Esophagus squamous epithelium (tissue), 4 donors: ENCODE measurements around the gene NAB1.

ENCODE experiments used
- POLR2A ChIP-seq, 4 donors: fragments of 450-650 bp; IDR thresholded peaks; one replicate each; pipeline ENCODE4 v1.6.1; 2017; ENCODE audit warnings: antibody characterized with exemption in 4 of 4, mild to moderate bottlenecking in 4 of 4, moderate library complexity in 3 of 4
- TF ChIP-seq, protein P1 (sequence below), 6 experiments: fragments of 450-650 bp in 4 of 6; fragments of 200-600 bp in 2 of 6; sonication (generic) in 2 of 6; IDR thresholded peaks; one replicate each; pipeline ENCODE4 v1.5.1; 2016 to 2019; ENCODE audit warnings: antibody characterized with exemption in 6 of 6, mild to moderate bottlenecking in 4 of 6, moderate library complexity in 4 of 6

DNA sequence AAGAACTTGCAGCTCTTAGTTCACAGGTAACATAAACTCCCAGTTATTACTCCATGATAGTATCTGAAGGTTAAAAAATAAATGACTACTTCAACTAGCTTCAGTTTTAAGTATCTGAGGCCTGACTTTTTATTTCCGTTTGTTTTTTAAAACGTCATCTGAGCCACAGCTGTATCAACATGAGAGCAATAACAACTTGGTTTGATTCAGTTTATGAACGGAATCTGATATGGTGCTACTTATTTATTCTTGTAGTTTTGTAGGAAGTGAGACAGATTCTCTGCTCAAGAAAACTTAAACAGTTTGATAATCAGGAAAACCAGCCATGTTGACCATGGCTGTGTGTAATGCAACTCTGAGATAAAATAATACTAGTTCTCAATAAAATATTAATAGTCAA, 34.9 kb downstream of the NAB1 start:
- TF ChIP-seq, protein P1, sequence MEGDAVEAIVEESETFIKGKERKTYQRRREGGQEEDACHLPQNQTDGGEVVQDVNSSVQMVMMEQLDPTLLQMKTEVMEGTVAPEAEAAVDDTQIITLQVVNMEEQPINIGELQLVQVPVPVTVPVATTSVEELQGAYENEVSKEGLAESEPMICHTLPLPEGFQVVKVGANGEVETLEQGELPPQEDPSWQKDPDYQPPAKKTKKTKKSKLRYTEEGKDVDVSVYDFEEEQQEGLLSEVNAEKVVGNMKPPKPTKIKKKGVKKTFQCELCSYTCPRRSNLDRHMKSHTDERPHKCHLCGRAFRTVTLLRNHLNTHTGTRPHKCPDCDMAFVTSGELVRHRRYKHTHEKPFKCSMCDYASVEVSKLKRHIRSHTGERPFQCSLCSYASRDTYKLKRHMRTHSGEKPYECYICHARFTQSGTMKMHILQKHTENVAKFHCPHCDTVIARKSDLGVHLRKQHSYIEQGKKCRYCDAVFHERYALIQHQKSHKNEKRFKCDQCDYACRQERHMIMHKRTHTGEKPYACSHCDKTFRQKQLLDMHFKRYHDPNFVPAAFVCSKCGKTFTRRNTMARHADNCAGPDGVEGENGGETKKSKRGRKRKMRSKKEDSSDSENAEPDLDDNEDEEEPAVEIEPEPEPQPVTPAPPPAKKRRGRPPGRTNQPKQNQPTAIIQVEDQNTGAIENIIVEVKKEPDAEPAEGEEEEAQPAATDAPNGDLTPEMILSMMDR (IDR thresholded peaks at IDR 0.05): no peak
- no peak for TF ChIP-seq POLR2A (IDR thresholded peaks at IDR 0.05)
